Cardiac muscle cell (in vitro differentiated cells and primary cell): ENCODE results near the gene ADK. TPM values are rescaled to one million over a fixed set of nuclear protein-coding genes. Genes with fewer than 3 reads are reported as not detected.

Experiments used
- DNase-seq, 2 donors: peaks; one replicate each; pipeline versions ENCODE4 v3.0.0 to v3.0.0-alpha.2; 2010 to 2017; ENCODE audit warnings: low read depth in 1 of 2, low spot score in 1 of 2
- H3K27ac ChIP-seq: fragments of 200-600 bp; sonication (generic); 2 replicates; pipeline ENCODE4 v1.5.1; 2016
- H3K27me3 ChIP-seq: fragments of 200-600 bp; sonication (generic); 2 replicates; pipeline ENCODE4 v1.6.0; 2016; ENCODE audit warnings: control low read depth
- H3K36me3 ChIP-seq: fragments of 200-600 bp; sonication (generic); 2 replicates; pipeline ENCODE4 v1.5.1; 2016; ENCODE audit warnings: control low read depth
- H3K4me1 ChIP-seq: fragments of 200-600 bp; sonication (generic); 2 replicates; pipeline ENCODE4 v1.8.1; 2017; ENCODE audit warnings: low read depth, mild to moderate bottlenecking, mixed run types
- H3K4me3 ChIP-seq: fragments of 200-600 bp; sonication (generic); 2 replicates; pipeline ENCODE4 v1.5.1; 2016; ENCODE audit warnings: mild to moderate bottlenecking
- H3K9me3 ChIP-seq: fragments of 200-600 bp; sonication (generic); 2 replicates; pipeline ENCODE4 v1.5.1; 2017; ENCODE audit warnings: low read depth, mild to moderate bottlenecking, control low read depth
- CTCF ChIP-seq: IDR thresholded peaks from 2 replicates; pipeline ENCODE4 v1.5.1; 2012; ENCODE audit warnings: low read depth, mild to moderate bottlenecking, low read length
- polyA plus RNA-seq: library from polyadenylated mRNA; unstranded; fragments of >200 nt; fragmentation: Nextera tagmentation; extraction: Ambion mirVana; gene quantifications from 2 replicates; pipeline ENCODE4 v1.2.1, GENCODE V29; 2016
- total RNA-seq: library from RNA; depleted of rRNA; stranded (reverse); fragments of >200 nt; gene quantifications from 2 replicates; pipeline ENCODE4 v1.2.3, GENCODE V29; 2016

ADK gene
- total and polyA plus RNA-seq, 2 experiments from 2014 or later: 24.8 to 57.4 TPM

GRCh38 chr10:74645692-74646091 lies 494.7 kb downstream of the ADK start:
- H3K36me3 ChIP-seq: no peaks in the 10 kb centered on the region
- no peak overlapping the region for H3K4me3 ChIP-seq
- H3K27ac ChIP-seq: no peak overlapping the region
- H3K9me3 ChIP-seq: no peaks in the 10 kb centered on the region
- TF ChIP-seq CTCF: no peak
- H3K27me3 ChIP-seq: no peaks in the 10 kb centered on the region
- peaks cover 13% of the 10 kb centered on the region for H3K4me1 ChIP-seq
- DNase-seq: no peak

GRCh38 chr10:74650613-74651012 lies 499.6 kb downstream of the ADK start:
- Histone ChIP-seq H3K27me3 (no peaks in the 10 kb centered on the region), H3K9me3 (no peaks in the 10 kb centered on the region), H3K27ac (no peak overlapping the region), H3K4me1 (peaks cover 7% of the 10 kb centered on the region), H3K36me3 (no peaks in the 10 kb centered on the region), H3K4me3 (no peak overlapping the region)
- TF ChIP-seq CTCF: no peak
- DNase-seq: no peak

GRCh38 chr10:74651565-74651964 lies 500.5 kb downstream of the ADK start:
- H3K27me3 ChIP-seq: no peaks in the 10 kb centered on the region
- no peak for TF ChIP-seq CTCF
- H3K27ac ChIP-seq: no peak overlapping the region
- no peak for DNase-seq
- H3K4me3 ChIP-seq: no peak overlapping the region
- no peaks in the 10 kb centered on the region for H3K36me3 ChIP-seq
- H3K4me1 ChIP-seq: peaks cover 2% of the 10 kb centered on the region
- H3K9me3 ChIP-seq: no peaks in the 10 kb centered on the region

GRCh38 chr10:74652664-74653063 lies 501.6 kb downstream of the ADK start:
- no peak overlapping the region for H3K4me3 ChIP-seq
- no peak overlapping the region for H3K27ac ChIP-seq
- no peak for TF ChIP-seq CTCF
- no peaks in the 10 kb centered on the region for H3K27me3 ChIP-seq
- H3K4me1 ChIP-seq: no peaks in the 10 kb centered on the region
- H3K36me3 ChIP-seq: no peaks in the 10 kb centered on the region
- H3K9me3 ChIP-seq: no peaks in the 10 kb centered on the region
- no peak for DNase-seq

- Histone ChIP-seq H3K36me3 (no peaks in the 10 kb centered on the region), H3K9me3 (no peaks in the 10 kb centered on the region), H3K27ac (no peak overlapping the region), H3K27me3 (no peaks in the 10 kb centered on the region), H3K4me1 (no peaks in the 10 kb centered on the region), H3K4me3 (no peak overlapping the region)
- TF ChIP-seq CTCF: no peak
- DNase-seq: no peak
Measured at GRCh38 chr10:74658511-74658910, 507.5 kb downstream of the ADK start.

- no peaks in the 10 kb centered on the region for H3K9me3 ChIP-seq
- no peak overlapping the region for H3K27ac ChIP-seq
- H3K4me3 ChIP-seq: no peak overlapping the region
- H3K36me3 ChIP-seq: no peaks in the 10 kb centered on the region
- H3K4me1 ChIP-seq: no peaks in the 10 kb centered on the region
- no peak for DNase-seq
- H3K27me3 ChIP-seq: no peaks in the 10 kb centered on the region
- no peak for TF ChIP-seq CTCF
Measured at GRCh38 chr10:74662635-74663034, 511.6 kb downstream of the ADK start.
